HepG2 (cell line): ENCODE results near the gene KIF25. TPM values are rescaled to one million over a fixed set of nuclear protein-coding genes. Genes with fewer than 3 reads are reported as not detected.
A peak's percentile ranks its signal among the peaks of the same experiment; 100 is the strongest.

Source experiments
- ARID3A ChIP-seq: IDR thresholded peaks from 2 replicates; pipeline ENCODE4 v1.6.1; 2012; ENCODE audit warnings: low read depth, low read length, improper control_type of control experiment
- ARNT ChIP-seq: fragments of 450-650 bp; IDR thresholded peaks from 2 replicates; pipeline ENCODE4 v1.6.1; 2017
- FOXA3 ChIP-seq: IDR thresholded peaks from 2 replicates; pipeline ENCODE4 v1.6.1; 2016; ENCODE audit warnings: missing genetic modification reagents, missing compliant biosample characterization
- NAIF1 ChIP-seq: sonication (generic); formaldehyde crosslinking; IDR thresholded peaks from 2 replicates; pipeline ENCODE4 v1.5.0; 2020; ENCODE audit warnings: mild to moderate bottlenecking, missing genetic modification reagents, borderline replicate concordance
- REL ChIP-seq: sonication (generic); formaldehyde crosslinking; conservative IDR thresholded peaks from 2 replicates; pipeline ENCODE4 v1.8.0; 2022; ENCODE audit warnings: mild to moderate bottlenecking, missing genetic modification reagents, moderate library complexity
- RORA ChIP-seq: sonication (generic); formaldehyde crosslinking; IDR thresholded peaks from 2 replicates; pipeline ENCODE4 v1.5.0; 2020; ENCODE audit warnings: mild to moderate bottlenecking, missing genetic modification reagents, moderate library complexity
- TEAD3 ChIP-seq: optimal IDR thresholded peaks from 2 replicates; pipeline ENCODE3; 2016; ENCODE audit warnings: borderline replicate concordance
- ZFP36 ChIP-seq: fragments of 150-350 bp; IDR thresholded peaks from 2 replicates; pipeline ENCODE4 v1.6.1; 2018; ENCODE audit warnings: borderline replicate concordance, low read length, low read depth; ENCODE audit not compliant: partially characterized antibody
- ZFY ChIP-seq: sonication (generic); formaldehyde crosslinking; IDR thresholded peaks from 2 replicates; pipeline ENCODE4 v1.4.0; 2020; ENCODE audit warnings: missing genetic modification reagents
- ZMYM4 ChIP-seq: sonication (generic); formaldehyde crosslinking; IDR thresholded peaks from 2 replicates; pipeline ENCODE4 v1.8.1; 2023; ENCODE audit warnings: mild to moderate bottlenecking, missing genetic modification reagents
- ZNF274 ChIP-seq: sonication (generic); formaldehyde crosslinking; IDR thresholded peaks from 2 replicates; pipeline ENCODE4 v1.5.1; 2020; ENCODE audit warnings: mild to moderate bottlenecking, missing genetic modification reagents
- ZNF513 ChIP-seq: sonication (generic); formaldehyde crosslinking; conservative IDR thresholded peaks from 2 replicates; pipeline ENCODE4 v1.5.0; 2020; ENCODE audit warnings: missing genetic modification reagents
- ZNF614 ChIP-seq: IDR thresholded peaks from 2 replicates; pipeline ENCODE4 v1.6.1; 2018; ENCODE audit warnings: missing biosample characterization, missing genetic modification reagents, inconsistent platforms, borderline replicate concordance
- ZNF619 ChIP-seq: sonication (generic); formaldehyde crosslinking; IDR thresholded peaks from 2 replicates; pipeline ENCODE4 v1.4.0; 2020; ENCODE audit warnings: mild to moderate bottlenecking, missing genetic modification reagents
- ZNF747 ChIP-seq: sonication (generic); formaldehyde crosslinking; IDR thresholded peaks from 2 replicates; pipeline ENCODE4 v1.8.1; 2023; ENCODE audit warnings: missing genetic modification reagents, mild to moderate bottlenecking, borderline replicate concordance
- polyA plus RNA-seq, 8 experiments: library from polyadenylated mRNA; depleted of rRNA in 3 of 8; stranded (reverse) in 7 of 8; unstranded in 1 of 8; fragments of >200 nt; fragmentation: Illumina TruSeq in 4 of 8; extraction: Trizol in 4 of 8; gene quantifications; 2 replicates each; pipeline versions ENCODE4 v1.2.1 to v1.2.3, GENCODE V29; 2011 to 2016; ENCODE audit warnings: low read depth in 4 of 8, missing spikeins in 1 of 8, mixed read lengths in 1 of 8; ENCODE audit not compliant: insufficient read depth in 1 of 8
- total RNA-seq, 5 experiments: library from RNA; depleted of rRNA; stranded (reverse); fragments of >200 nt; fragmentation: Illumina TruSeq; extraction: Trizol; gene quantifications; 2 replicates each; pipeline ENCODE4 v1.2.3, GENCODE V29; 2016; ENCODE audit warnings: low read depth in 1 of 5
- TF ChIP-seq, protein P1 (sequence below), 2 experiments: fragments of 450-650 bp in 1 of 2; sonication (generic) in 1 of 2; formaldehyde crosslinking in 1 of 2; IDR thresholded peaks; 2 replicates each; pipeline versions ENCODE4 v1.6.1 to v1.8.0; 2016 to 2022; ENCODE audit warnings: antibody characterized with exemption in 1 of 2, mild to moderate bottlenecking in 1 of 2, missing genetic modification reagents in 1 of 2

The KIF25 gene
- total and polyA plus RNA-seq, 2 of the 13 experiments (the other 11 are each of a cell fraction or from before 2014, with no cell fraction given), result not detected

GRCh38 chr6:168093071-168093505 is 95.6 kb downstream of the KIF25 start (continued):
- TF ChIP-seq, protein P1, sequence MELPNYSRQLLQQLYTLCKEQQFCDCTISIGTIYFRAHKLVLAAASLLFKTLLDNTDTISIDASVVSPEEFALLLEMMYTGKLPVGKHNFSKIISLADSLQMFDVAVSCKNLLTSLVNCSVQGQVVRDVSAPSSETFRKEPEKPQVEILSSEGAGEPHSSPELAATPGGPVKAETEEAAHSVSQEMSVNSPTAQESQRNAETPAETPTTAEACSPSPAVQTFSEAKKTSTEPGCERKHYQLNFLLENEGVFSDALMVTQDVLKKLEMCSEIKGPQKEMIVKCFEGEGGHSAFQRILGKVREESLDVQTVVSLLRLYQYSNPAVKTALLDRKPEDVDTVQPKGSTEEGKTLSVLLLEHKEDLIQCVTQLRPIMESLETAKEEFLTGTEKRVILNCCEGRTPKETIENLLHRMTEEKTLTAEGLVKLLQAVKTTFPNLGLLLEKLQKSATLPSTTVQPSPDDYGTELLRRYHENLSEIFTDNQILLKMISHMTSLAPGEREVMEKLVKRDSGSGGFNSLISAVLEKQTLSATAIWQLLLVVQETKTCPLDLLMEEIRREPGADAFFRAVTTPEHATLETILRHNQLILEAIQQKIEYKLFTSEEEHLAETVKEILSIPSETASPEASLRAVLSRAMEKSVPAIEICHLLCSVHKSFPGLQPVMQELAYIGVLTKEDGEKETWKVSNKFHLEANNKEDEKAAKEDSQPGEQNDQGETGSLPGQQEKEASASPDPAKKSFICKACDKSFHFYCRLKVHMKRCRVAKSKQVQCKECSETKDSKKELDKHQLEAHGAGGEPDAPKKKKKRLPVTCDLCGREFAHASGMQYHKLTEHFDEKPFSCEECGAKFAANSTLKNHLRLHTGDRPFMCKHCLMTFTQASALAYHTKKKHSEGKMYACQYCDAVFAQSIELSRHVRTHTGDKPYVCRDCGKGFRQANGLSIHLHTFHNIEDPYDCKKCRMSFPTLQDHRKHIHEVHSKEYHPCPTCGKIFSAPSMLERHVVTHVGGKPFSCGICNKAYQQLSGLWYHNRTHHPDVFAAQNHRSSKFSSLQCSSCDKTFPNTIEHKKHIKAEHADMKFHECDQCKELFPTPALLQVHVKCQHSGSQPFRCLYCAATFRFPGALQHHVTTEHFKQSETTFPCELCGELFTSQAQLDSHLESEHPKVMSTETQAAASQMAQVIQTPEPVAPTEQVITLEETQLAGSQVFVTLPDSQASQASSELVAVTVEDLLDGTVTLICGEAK (IDR thresholded peaks at IDR 0.05), result no peak
- TF ChIP-seq, protein P1 (CRISPR knock-in tag; IDR thresholded peaks at IDR 0.05), result peak; percentile 14; the same call in 1 of the 2 replicates
- no peak for TF ChIP-seq TEAD3 (CRISPR knock-in tag)
- TF ChIP-seq ZNF513 (CRISPR knock-in tag), result no peak
- no peak for TF ChIP-seq ZFY
- 0 out of 2 replicates have a peak, but pooled peaks have one; percentile 10 for TF ChIP-seq ARID3A
- TF ChIP-seq ZNF274 (CRISPR knock-in tag), result no peak
- no peak for TF ChIP-seq ARNT
- no peak for TF ChIP-seq ZNF614
- no peak for TF ChIP-seq ZFP36
- TF ChIP-seq ZNF619 (CRISPR knock-in tag), result no peak
- 0 out of 2 replicates have a peak, but pooled peaks have one; percentile 17 for TF ChIP-seq FOXA3 (CRISPR knock-in tag)
- TF ChIP-seq ZNF747 (CRISPR knock-in tag), result no peak
- no peak for TF ChIP-seq RORA (CRISPR knock-in tag)
- TF ChIP-seq NAIF1 (CRISPR knock-in tag), result no peak
- peak; percentile 37; the same call in 1 of the 2 replicates for TF ChIP-seq ZMYM4 (CRISPR knock-in tag)
- no peak for TF ChIP-seq REL
